T-helper 2 cell treated with Interferon-gamma antibody and Interleukin-4, amounts not matched to agents 100 ng/mL and 5 ng/mL, for 36 hours (primary cell): ENCODE data around the gene KPNB1. TPM values are rescaled to one million over a fixed set of nuclear protein-coding genes. Genes with fewer than 3 reads are reported as not detected.

Experiments
- intact Hi-C: fragments of 100-400 bp; cut with micrococcal nuclease; formaldehyde crosslinking; loops from one replicate; pipeline ENCODE4 v1.15.1; 2023
- total RNA-seq: library from RNA; stranded (reverse); gene quantifications from 2 replicates; pipeline ENCODE4 v1.2.3, GENCODE V29; 2022

The KPNB1 gene
- total RNA-seq, 1 donor from 2014 or later: 542 TPM

GRCh38 chr17:47636273-47637030 lies 13.3 kb upstream of the KPNB1 start:
- intact Hi-C loops: no loop called here

GRCh38 chr17:47638903-47639302 lies 10.8 kb upstream of the KPNB1 start:
- intact Hi-C loops: no loop called here

- intact Hi-C loops: no loop called here
Measured at GRCh38 chr17:47640076-47640475, 9.6 kb upstream of the KPNB1 start.

- intact Hi-C loops: no loop called here
Measured at GRCh38 chr17:47641202-47641601, 8.5 kb upstream of the KPNB1 start.

GRCh38 chr17:47643116-47643515 lies 6.6 kb upstream of the KPNB1 start:
- intact Hi-C loops: no loop called here

- intact Hi-C loops: no loop called here
Measured at GRCh38 chr17:47644324-47644723, 5.4 kb upstream of the KPNB1 start.

GRCh38 chr17:47649972-47650524 lies 329 bp downstream of the KPNB1 start:
- intact Hi-C loops: loop anchor here (1.0 to 5.0 kb wide), 4 partner anchors 10 to 463 kb away; partner anchors contain the start of genes CDC27, LRRC46, MRPL10 and SP2

GRCh38 chr17:47650525-47651522 lies 1.1 kb downstream of the KPNB1 start:
- intact Hi-C loops: no loop called here

- intact Hi-C loops: no loop called here
Measured at GRCh38 chr17:47651704-47652103, 2.0 kb downstream of the KPNB1 start.

- intact Hi-C loops: no loop called here
Measured at GRCh38 chr17:47652570-47652969, 2.9 kb downstream of the KPNB1 start.

- intact Hi-C loops: no loop called here
Measured at GRCh38 chr17:47653442-47653841, 3.7 kb downstream of the KPNB1 start.

GRCh38 chr17:47654991-47655390 lies 5.3 kb downstream of the KPNB1 start:
- intact Hi-C loops: no loop called here

- intact Hi-C loops: loop anchor here (1.0 to 5.0 kb wide), 2 partner anchors 11 to 72 kb away; partner anchors contain the start of genes KPNB1 and TBX21
Measured at GRCh38 chr17:47660064-47660492, 10.4 kb downstream of the KPNB1 start.

- intact Hi-C loops: loop anchor here (1.0 to 5.0 kb wide), 2 partner anchors 68 to 138 kb away; partner anchors contain the start of gene TBX21
Measured at GRCh38 chr17:47663912-47664623, 14.3 kb downstream of the KPNB1 start.

GRCh38 chr17:47664624-47664941 lies 14.9 kb downstream of the KPNB1 start:
- intact Hi-C loops: loop anchor here (1.0 to 5.0 kb wide), 2 partner anchors 68 to 138 kb away; partner anchors contain the start of gene TBX21

GRCh38 chr17:47665655-47666054 lies 15.9 kb downstream of the KPNB1 start:
- intact Hi-C loops: no loop called here

GRCh38 chr17:47669081-47669480 lies 19.4 kb downstream of the KPNB1 start:
- intact Hi-C loops: no loop called here

GRCh38 chr17:47670064-47670463 lies 20.3 kb downstream of the KPNB1 start:
- intact Hi-C loops: no loop called here

GRCh38 chr17:47674499-47674898 lies 24.8 kb downstream of the KPNB1 start:
- intact Hi-C loops: no loop called here

- intact Hi-C loops: no loop called here
Measured at GRCh38 chr17:47675380-47676198, 25.9 kb downstream of the KPNB1 start.
